Psoas muscle (tissue), 8 donors: ENCODE data around the gene ADAM15. TPM values are rescaled to one million over a fixed set of nuclear protein-coding genes. Genes with fewer than 3 reads are reported as not detected.

Source experiments
- ATAC-seq, 4 donors: fragments of 200-7000 bp; cut with Tn5 transposase; one replicate each; pipeline ENCODE4 v1.9.1; 2020; ENCODE audit warnings: moderate library complexity in 3 of 4, mild to moderate bottlenecking in 2 of 4
- DNase-seq, 2 donors: peaks; one replicate each; pipeline ENCODE4 v3.0.0-alpha.2; 2020
- H3K27ac ChIP-seq: fragments of 200-600 bp; one replicate; pipeline ENCODE4 v1.8.0; 2022
- H3K27me3 ChIP-seq, 3 donors: fragments of 200-600 bp in 1 of 3; one replicate each; pipeline versions ENCODE4 v1.6.1 to v1.8.0; 2013 to 2022; ENCODE audit warnings: low read length in 2 of 3, mild to moderate bottlenecking in 2 of 3, moderate library complexity in 1 of 3; ENCODE audit not compliant: insufficient read depth in 3 of 3
- H3K36me3 ChIP-seq, 2 donors: fragments of 200-600 bp in 1 of 2; one replicate each; pipeline versions ENCODE4 v1.6.1 to v1.8.0; 2013 to 2022; ENCODE audit warnings: low read depth in 1 of 2, mild to moderate bottlenecking in 1 of 2, moderate library complexity in 1 of 2; ENCODE audit not compliant: insufficient read depth in 1 of 2
- H3K4me1 ChIP-seq: fragments of 200-600 bp; one replicate; pipeline ENCODE4 v1.8.0; 2022
- H3K4me3 ChIP-seq: fragments of 200-600 bp; one replicate; pipeline ENCODE4 v1.8.0; 2022; ENCODE audit warnings: mild to moderate bottlenecking
- H3K9me3 ChIP-seq: fragments of 200-600 bp; one replicate; pipeline ENCODE4 v1.8.0; 2022
- WGBS, 3 donors: extraction: QIAGEN DNeasy Blood & Tissue Kit; methylation state at CpG; one replicate each; pipeline versions ENCODE4 v1.1.6 to v1.1.7; 2013; 5-methylcytosine and 5-hydroxymethylcytosine counted together
- intact Hi-C, 2 donors: fragments of 100-400 bp; cut with DNase I; formaldehyde crosslinking; loops; one replicate each; pipeline versions ENCODE4 v1.11.0 to v1.14.2; 2022
- polyA plus RNA-seq, 3 donors: library from polyadenylated mRNA; stranded (reverse); fragments of 200-250 nt; gene quantifications; one replicate each; pipeline ENCODE4 v1.2.3, GENCODE V29; 2013
- total RNA-seq, 4 donors: library from RNA; stranded (reverse); fragmentation: NEBNext Ultra II Directional in 2 of 4; extraction: Animal tissue kit (Norgen Biotek cat#: 25700) in 2 of 4; gene quantifications; one replicate each; pipeline versions ENCODE4 v1.2.1 to v1.2.4, GENCODE V29; 2021 to 2023
- TF ChIP-seq, protein P1 (sequence below): fragments of 200-600 bp; IDR thresholded peaks from one replicate; pipeline ENCODE4 v1.8.0; 2022; ENCODE audit warnings: antibody characterized with exemption
- donor health status: healthy with polysubstance abuse.
- donor health status: DM: no; HTN: no; CAD: no; lungs with moderate emphysema.
- donor health status: Bipolar disorder and iron deficiency.
- donor health status: healthy.
- donor health status: DM: yes; HTN: yes; CAD: no.
- donor health status: DM: no; HTN: no; CAD: no.
- donor health status: DM: no; HTN: no; CAD: no.
- donor health status: DM: yes; HTN: yes; CAD: no.

ADAM15 gene
- total and polyA plus RNA-seq, 7 donors: 33.2 to 50.9 (median 45.4) TPM

DNA sequence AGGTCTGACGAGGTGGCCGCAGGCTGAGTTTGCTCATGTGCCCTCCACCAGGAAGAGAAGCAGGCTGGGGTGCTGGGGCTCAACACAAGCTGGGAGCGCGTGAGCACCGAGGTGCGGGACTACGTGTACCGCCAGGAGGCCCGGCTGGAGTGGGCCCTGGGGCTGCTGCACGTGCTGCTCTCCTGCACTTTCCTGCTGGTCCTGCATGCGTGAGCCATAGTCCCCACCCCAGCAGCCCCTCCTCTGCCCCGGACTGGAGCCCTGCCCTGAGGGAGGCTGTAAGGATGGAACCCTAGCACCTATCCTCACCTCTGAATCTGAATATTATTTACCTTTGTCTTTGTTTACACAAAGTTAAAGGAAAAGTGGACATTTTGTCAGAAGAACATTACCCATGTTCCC, 7.8 kb upstream of the ADAM15 start:
- DNase-seq: no peak
- WGBS, 3 donors: 76 to 85% (median 84%) methylated on average over 10 to 12 of the region's 12 CpGs

DNA sequence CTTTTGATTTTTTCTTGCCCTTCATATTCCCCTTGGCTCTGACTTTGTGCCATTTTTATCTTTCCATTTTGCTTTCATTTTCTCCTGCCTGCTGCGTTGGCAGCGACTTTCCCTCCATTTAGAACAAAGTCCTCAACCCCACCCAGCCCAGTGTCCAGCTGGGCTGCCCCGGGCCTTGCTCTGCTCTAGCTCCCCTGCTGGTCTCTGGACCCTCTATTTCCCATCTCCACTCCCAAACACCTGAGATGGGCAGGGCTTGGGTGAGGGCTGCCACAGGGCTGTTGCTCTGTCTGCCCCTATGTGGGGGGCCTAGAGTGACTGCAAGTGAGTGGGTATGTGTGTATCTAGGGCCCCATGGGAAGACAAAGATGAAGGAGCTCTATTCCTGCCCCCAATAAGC, 7.3 kb upstream of the ADAM15 start:
- H3K36me3 ChIP-seq: no peaks in the 10 kb centered on the region
- H3K4me3 ChIP-seq: no peak overlapping the region
- intact Hi-C loops: loop anchor here (2.0 to 5.0 kb wide), 2 partner anchors 35 to 39 kb away; no protein-coding TSS in a partner anchor
- H3K27ac ChIP-seq: no peak overlapping the region
- no peaks in the 10 kb centered on the region for H3K27me3 ChIP-seq
- TF ChIP-seq, protein P1, sequence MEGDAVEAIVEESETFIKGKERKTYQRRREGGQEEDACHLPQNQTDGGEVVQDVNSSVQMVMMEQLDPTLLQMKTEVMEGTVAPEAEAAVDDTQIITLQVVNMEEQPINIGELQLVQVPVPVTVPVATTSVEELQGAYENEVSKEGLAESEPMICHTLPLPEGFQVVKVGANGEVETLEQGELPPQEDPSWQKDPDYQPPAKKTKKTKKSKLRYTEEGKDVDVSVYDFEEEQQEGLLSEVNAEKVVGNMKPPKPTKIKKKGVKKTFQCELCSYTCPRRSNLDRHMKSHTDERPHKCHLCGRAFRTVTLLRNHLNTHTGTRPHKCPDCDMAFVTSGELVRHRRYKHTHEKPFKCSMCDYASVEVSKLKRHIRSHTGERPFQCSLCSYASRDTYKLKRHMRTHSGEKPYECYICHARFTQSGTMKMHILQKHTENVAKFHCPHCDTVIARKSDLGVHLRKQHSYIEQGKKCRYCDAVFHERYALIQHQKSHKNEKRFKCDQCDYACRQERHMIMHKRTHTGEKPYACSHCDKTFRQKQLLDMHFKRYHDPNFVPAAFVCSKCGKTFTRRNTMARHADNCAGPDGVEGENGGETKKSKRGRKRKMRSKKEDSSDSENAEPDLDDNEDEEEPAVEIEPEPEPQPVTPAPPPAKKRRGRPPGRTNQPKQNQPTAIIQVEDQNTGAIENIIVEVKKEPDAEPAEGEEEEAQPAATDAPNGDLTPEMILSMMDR: no peak
- 69 to 81% (median 73%) methylated on average over 3 of the region's 3 CpGs for WGBS, 3 donors
- DNase-seq: no peak
- ATAC-seq: no peak
- H3K4me1 ChIP-seq: peaks cover 14% of the 10 kb centered on the region
- no peaks in the 10 kb centered on the region for H3K9me3 ChIP-seq

More for the DNA sequence above, 7.8 kb upstream of the ADAM15 start:
- H3K27ac ChIP-seq: no peak overlapping the region
- peaks cover 12% of the 10 kb centered on the region for H3K4me1 ChIP-seq
- ATAC-seq: no peak
- H3K36me3 ChIP-seq: no peaks in the 10 kb centered on the region
- intact Hi-C loops: loop anchor here in 1 of 2 donors (5.0 kb wide), 1 partner anchor 39 kb away; no protein-coding TSS in a partner anchor
- no peak overlapping the region for H3K4me3 ChIP-seq
- TF ChIP-seq, protein P1: no peak
- no peaks in the 10 kb centered on the region for H3K27me3 ChIP-seq
- no peaks in the 10 kb centered on the region for H3K9me3 ChIP-seq

DNA sequence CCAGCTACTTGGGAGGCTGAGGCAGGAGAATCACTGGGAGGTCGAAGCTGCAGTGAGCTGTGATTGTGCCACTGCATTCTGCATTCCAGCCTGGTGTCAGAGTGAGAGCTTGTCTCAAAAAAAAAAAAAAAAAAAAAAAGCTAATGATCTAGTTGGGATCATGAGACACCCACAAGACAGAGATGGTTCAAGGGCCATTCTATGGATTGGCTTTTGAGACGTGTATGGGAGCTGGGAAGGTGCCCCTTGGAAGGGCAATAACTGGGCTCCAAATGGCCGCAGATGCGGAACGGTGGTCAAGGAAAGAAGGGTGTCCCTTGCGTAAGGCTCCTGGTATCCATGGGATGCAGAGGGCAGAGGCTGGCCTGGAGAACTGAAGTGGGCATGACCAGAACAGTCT, 6.8 kb upstream of the ADAM15 start:
- no peaks in the 10 kb centered on the region for H3K27me3 ChIP-seq
- intact Hi-C loops: loop anchor here (2.0 to 5.0 kb wide), 2 partner anchors 36 to 38 kb away; no protein-coding TSS in a partner anchor
- no peak for DNase-seq
- no peaks in the 10 kb centered on the region for H3K36me3 ChIP-seq
- no peak overlapping the region for H3K4me3 ChIP-seq
- no peaks in the 10 kb centered on the region for H3K9me3 ChIP-seq
- TF ChIP-seq, protein P1: no peak
- ATAC-seq: no peak
- peak overlapping the region; percentile 34 for H3K27ac ChIP-seq
- 82 to 91% (median 84%) methylated on average over 6 of the region's 6 CpGs for WGBS, 3 donors
- peaks cover 20% of the 10 kb centered on the region for H3K4me1 ChIP-seq

DNA sequence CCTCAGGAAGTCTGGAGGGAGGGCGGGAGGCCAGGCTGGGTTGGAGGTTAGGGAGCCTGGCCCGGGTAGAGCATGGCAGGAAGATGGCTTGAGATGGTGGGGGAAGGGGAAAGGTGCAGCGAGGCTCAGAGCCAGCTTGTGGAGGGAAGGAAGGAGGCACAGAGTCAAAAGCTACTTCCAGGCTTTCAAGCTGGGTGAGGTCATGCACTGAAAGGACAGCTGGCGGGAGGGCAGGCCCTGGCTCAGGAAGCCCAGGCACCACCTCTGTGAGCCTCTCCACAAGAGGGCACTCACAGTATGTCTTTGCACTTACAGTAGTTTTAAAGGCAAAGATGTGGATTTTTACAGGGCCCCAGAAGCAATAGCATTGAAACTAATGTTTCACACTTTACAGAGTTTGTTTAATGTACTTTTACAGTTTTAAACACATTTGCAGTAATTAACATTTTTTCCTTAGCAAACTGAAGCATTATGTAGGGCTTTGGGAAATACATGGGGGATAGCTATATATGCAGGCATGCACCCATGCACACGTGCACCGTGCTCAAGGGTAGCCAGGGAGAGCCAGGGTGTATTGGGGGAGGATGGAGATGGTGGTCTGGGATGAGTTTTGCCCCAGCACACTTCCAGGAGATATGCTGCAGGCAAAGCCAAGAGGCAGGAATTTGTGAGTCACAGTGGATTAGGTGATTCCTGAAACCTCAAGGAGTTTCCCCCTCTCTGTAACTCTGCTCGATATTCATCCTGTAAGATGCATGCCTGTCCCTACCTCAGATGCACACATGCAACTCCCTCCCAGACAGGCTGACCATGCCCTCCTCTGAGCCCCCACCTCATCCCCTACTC, 6.1 kb upstream of the ADAM15 start:
- Histone ChIP-seq H3K4me3 (no peak overlapping the region), H3K27ac (peak overlapping the region; percentile 34), H3K36me3 (no peaks in the 10 kb centered on the region), H3K4me1 (peaks cover 27% of the 10 kb centered on the region), H3K27me3 (no peaks in the 10 kb centered on the region), H3K9me3 (no peaks in the 10 kb centered on the region)
- whole genome bisulfite sequencing, 3 donors: 30 to 34% (median 31%) methylated on average over 7 of the region's 7 CpGs
- DNase-seq (peak; percentile 80 to 92), ATAC-seq (peak; percentile 95 to 98 (median 97))
- TF ChIP-seq, protein P1: peak; percentile 84
- intact Hi-C loops: loop anchor here (1.0 to 5.0 kb wide), 4 partner anchors 16 to 39 kb away; no protein-coding TSS in a partner anchor
